GM13976 (cell line): ENCODE data around the gene KIAA1755.

Source experiments
- DNase-seq: peaks from one replicate; pipeline ENCODE4 v3.0.0; 2012; ENCODE audit warnings: low spot score
- in situ Hi-C: fragments of 300-500 bp; cut with MboI; formaldehyde crosslinking; loops from one replicate; pipeline ENCODE4 v1.12.0; 2022; ENCODE audit warnings: low sequenced_read_pairs, mixed read lengths, inconsistent platforms; ENCODE audit not compliant: unreplicated experiment
- TF ChIP-seq, protein P1 (sequence below): IDR thresholded peaks from 2 replicates; pipeline ENCODE4 v1.5.1; 2012; ENCODE audit warnings: borderline replicate concordance, mild to moderate bottlenecking; ENCODE audit not compliant: insufficient read depth; ENCODE audit errors: extremely low read depth, missing control alignments, control extremely low read depth

KIAA1755 gene

GRCh38 chr20:38191654-38192053, 68.9 kb downstream of the KIAA1755 start:
- in situ Hi-C loops = no loop called here
- DNase-seq = no peak
- TF ChIP-seq, protein P1, sequence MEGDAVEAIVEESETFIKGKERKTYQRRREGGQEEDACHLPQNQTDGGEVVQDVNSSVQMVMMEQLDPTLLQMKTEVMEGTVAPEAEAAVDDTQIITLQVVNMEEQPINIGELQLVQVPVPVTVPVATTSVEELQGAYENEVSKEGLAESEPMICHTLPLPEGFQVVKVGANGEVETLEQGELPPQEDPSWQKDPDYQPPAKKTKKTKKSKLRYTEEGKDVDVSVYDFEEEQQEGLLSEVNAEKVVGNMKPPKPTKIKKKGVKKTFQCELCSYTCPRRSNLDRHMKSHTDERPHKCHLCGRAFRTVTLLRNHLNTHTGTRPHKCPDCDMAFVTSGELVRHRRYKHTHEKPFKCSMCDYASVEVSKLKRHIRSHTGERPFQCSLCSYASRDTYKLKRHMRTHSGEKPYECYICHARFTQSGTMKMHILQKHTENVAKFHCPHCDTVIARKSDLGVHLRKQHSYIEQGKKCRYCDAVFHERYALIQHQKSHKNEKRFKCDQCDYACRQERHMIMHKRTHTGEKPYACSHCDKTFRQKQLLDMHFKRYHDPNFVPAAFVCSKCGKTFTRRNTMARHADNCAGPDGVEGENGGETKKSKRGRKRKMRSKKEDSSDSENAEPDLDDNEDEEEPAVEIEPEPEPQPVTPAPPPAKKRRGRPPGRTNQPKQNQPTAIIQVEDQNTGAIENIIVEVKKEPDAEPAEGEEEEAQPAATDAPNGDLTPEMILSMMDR = no peak

DNA sequence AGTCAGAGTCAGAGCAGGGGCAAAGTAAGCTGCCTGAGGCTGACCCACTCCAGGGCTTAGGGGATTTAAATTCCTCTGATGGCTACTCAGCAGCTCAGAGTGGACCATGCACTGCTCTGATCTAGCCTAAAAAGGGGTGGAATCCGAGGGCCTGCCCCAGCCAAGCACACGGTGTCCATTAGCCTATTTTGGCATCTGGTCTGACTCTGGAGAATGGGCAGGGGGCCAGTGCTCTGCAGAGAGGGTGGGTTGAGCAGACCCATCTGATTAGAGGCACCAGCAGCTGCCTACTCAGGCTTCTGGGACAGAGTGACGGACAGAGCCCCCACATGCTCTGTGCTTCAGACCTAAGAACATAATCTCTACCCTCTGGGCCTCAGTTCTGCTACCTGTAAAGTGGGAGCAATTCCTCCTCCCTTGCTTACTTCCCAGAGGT, 69.6 kb downstream of the KIAA1755 start:
- TF ChIP-seq, protein P1 = no peak
- in situ Hi-C loops = no loop called here
- DNase-seq = no peak

- in situ Hi-C loops = no loop called here
- no peak for DNase-seq
- TF ChIP-seq, protein P1 = no peak
Observed at GRCh38 chr20:38190166-38190565, 70.4 kb downstream of the KIAA1755 start.

DNA sequence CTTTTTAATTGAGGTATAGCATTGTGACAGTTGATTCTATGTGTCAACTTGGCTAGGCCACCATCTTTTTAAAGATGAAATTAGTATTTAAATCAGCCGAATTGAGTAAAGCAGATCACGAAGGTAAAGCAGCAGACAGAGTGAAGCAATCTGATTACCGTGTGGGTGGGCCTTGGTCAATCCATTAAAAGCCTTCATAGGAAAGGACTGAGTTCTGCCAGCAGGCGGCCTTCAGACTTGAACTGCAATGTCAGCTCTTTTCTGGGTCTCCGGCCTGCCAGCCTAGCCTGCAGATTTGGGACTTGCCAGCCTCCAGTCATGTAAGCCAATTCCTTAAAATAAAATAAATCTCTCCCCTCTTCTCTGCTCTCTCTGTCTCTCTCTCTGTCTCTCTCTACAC, 73.0 kb downstream of the KIAA1755 start:
- TF ChIP-seq, protein P1 = no peak
- in situ Hi-C loops = no loop called here
- no peak for DNase-seq

DNA sequence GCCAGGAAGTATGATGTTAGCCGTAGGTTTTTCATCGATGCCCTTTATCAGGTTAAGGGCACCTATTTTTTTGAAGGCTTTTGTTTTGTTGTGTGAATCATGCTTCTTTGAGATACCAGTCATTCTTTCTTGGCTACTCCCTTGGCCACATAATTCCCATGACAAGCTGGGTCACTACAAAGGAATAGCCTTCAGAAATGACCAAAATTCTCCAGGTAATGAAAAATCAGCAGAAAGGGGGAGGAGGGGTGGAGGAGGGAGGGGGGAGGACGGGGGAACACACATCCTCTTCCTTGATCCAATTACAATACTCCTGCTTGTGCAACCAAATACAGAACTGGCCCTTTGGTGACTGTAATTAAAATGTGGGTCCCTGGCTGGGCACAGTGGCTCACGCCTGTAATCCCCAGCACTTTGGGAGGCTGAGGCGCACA, 73.7 kb downstream of the KIAA1755 start:
- no peak for DNase-seq
- TF ChIP-seq, protein P1 = no peak
- in situ Hi-C loops = no loop called here

DNA sequence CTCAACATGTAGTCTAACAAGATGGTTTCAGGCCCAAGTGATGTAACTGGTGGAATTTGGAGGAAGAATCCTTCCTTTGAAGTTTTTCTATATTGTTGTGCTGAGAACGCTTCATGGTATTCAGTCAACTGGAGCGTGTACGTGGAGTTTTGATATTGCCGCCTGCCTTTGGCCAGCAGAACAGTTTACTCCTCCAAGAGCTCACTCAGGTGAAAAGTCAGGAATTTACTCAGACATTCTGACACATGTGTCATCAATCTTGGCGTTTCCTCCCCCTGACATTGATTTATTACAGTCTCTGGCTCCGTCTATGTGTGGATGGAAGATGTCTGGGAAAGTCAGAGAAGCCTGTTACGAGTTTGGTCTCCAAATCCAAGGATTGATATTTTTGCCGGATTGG, 76.4 kb downstream of the KIAA1755 start:
- DNase-seq = no peak
- TF ChIP-seq, protein P1 = no peak
- in situ Hi-C loops = no loop called here

DNA sequence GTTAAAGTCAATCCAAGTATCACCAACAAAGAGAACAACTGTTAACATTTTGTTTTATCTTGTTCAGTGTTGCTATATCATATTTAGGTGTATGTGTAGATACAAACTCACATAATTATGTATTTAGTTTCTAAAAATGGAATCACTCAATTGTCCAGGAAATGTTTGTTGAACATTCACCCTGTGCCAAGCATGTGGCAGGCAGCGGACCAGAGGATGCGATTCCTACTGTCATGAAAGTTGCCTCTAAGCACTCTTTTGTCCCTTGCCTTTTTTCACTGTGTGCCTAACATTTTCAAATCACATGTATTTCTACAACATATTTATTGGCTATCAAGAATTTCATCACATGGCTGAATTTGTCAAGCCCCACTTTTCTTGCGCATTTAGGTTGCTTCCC, 78.6 kb downstream of the KIAA1755 start:
- TF ChIP-seq, protein P1 = no peak
- no peak for DNase-seq
- in situ Hi-C loops = no loop called here
